Pancreas (tissue), 10 donors: Measurements from ENCODE around the gene PPP1R2. TPM values are rescaled to one million over a fixed set of nuclear protein-coding genes. Genes with fewer than 3 reads are reported as not detected.

ENCODE experiments used
- ATAC-seq, 4 donors: fragments of 200-7000 bp; cut with Tn5 transposase; one replicate each; pipeline versions ENCODE4 v1.8.0 to v1.9.1; 2020; ENCODE audit warnings: mild to moderate bottlenecking in 4 of 4, moderate library complexity in 4 of 4
- DNase-seq, 6 donors: peaks; one replicate each; pipeline ENCODE4 v3.0.0-alpha.2; 2020
- FAIRE-seq: peaks from 2 replicates; lab custom pipeline; 2012; peaks lifted over from hg19 to GRCh38; lab: Jason Lieb, UNC
- H3K27ac ChIP-seq, 4 donors: fragments of 200-600 bp; sonication (generic); 1 replicate in 3 of 4; 2 replicates in 1 of 4; pipeline versions ENCODE4 v1.5.0 to v1.8.0; 2020
- H3K27me3 ChIP-seq, 4 donors: fragments of 200-600 bp; one replicate each; pipeline ENCODE4 v1.8.0; 2021
- H3K36me3 ChIP-seq, 3 donors: fragments of 200-600 bp; sonication (generic) in 1 of 3; one replicate each; pipeline versions ENCODE4 v1.5.0 to v1.8.0; 2020 to 2021
- H3K4me1 ChIP-seq, 3 donors: fragments of 200-600 bp; one replicate each; pipeline ENCODE4 v1.8.0; 2021
- H3K4me3 ChIP-seq, 4 donors: fragments of 200-600 bp; sonication (generic) in 2 of 4; one replicate each; pipeline versions ENCODE4 v1.5.0 to v1.8.0; 2020 to 2021
- H3K9me3 ChIP-seq, 4 donors: fragments of 200-600 bp; one replicate each; pipeline ENCODE4 v1.8.0; 2021
- WGBS, 2 donors: extraction: QIAGEN DNeasy Blood & Tissue Kit; methylation state at CpG; one replicate each; pipeline ENCODE4 v1.1.7; 2013; 5-methylcytosine and 5-hydroxymethylcytosine counted together
- intact Hi-C, 3 donors: fragments of 100-400 bp; cut with DNase I; formaldehyde crosslinking; loops; one replicate each; pipeline versions ENCODE4 v1.11.1 to v1.14.2; 2022
- polyA plus RNA-seq, 2 donors: library from polyadenylated mRNA; stranded (reverse); fragments of 200-250 nt; gene quantifications; one replicate each; pipeline ENCODE4 v1.2.3, GENCODE V29; 2013
- total RNA-seq, 6 donors: library from RNA; stranded (reverse); fragmentation: NEBNext Ultra II Directional in 4 of 6; extraction: Animal tissue kit (Norgen Biotek cat#: 25700) in 4 of 6; gene quantifications; one replicate each; pipeline versions ENCODE4 v1.2.1 to v1.2.4, GENCODE V29; 2021 to 2023
- TF ChIP-seq, protein P1 (sequence below), 4 donors: fragments of 200-600 bp; sonication (generic) in 3 of 4; IDR thresholded peaks; one replicate each; pipeline versions ENCODE4 v1.5.0 to v1.8.0; 2021; ENCODE audit warnings: antibody characterized with exemption in 4 of 4
- donor health status: healthy with polysubstance abuse.
- donor health status: DM: no; HTN: no; CAD: no; lungs with moderate emphysema.
- donor health status: DM: no; HTN: no; CAD: no.
- donor health status: control.
- donor health status: control.
- donor health status: Bipolar disorder and iron deficiency.
- donor health status: DM: yes; HTN: yes; CAD: no.
- donor health status: DM: no; HTN: no; CAD: no.
- donor health status: DM: no; HTN: no; CAD: no.
- donor health status: DM: yes; HTN: yes; CAD: no.

Gene PPP1R2
- total and polyA plus RNA-seq, 8 donors, result 9.5 to 26.0 (median 16.0) TPM

DNA sequence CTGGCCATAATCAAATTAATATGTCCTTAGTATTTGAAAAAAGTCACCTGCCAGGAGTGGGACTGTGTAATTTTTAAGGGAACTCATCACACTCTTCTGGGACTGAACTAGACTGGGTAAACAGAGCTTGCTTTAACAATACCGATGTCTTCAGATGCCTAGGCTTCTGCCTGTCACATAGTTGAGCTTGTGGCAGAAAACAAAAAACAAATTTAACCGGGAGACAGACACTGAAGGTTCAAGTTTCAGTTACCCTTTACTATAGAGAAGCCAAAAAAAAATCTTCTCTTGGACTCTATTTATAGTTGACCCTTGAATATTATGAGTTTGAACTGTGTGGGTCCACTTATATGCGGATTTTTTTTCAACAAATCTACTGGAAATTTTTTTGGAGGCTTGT lies 10.8 kb downstream of the PPP1R2 start:
- 62 to 83% methylated on average over 3 of the region's 3 CpGs for WGBS, 2 donors
- no peak for DNase-seq
- no peaks in the 10 kb centered on the region for H3K36me3 ChIP-seq
- H3K27ac ChIP-seq, result no peak overlapping the region
- H3K27me3 ChIP-seq, result no peaks in the 10 kb centered on the region
- H3K9me3 ChIP-seq, result no peaks in the 10 kb centered on the region
- no peak for ATAC-seq
- TF ChIP-seq, protein P1, sequence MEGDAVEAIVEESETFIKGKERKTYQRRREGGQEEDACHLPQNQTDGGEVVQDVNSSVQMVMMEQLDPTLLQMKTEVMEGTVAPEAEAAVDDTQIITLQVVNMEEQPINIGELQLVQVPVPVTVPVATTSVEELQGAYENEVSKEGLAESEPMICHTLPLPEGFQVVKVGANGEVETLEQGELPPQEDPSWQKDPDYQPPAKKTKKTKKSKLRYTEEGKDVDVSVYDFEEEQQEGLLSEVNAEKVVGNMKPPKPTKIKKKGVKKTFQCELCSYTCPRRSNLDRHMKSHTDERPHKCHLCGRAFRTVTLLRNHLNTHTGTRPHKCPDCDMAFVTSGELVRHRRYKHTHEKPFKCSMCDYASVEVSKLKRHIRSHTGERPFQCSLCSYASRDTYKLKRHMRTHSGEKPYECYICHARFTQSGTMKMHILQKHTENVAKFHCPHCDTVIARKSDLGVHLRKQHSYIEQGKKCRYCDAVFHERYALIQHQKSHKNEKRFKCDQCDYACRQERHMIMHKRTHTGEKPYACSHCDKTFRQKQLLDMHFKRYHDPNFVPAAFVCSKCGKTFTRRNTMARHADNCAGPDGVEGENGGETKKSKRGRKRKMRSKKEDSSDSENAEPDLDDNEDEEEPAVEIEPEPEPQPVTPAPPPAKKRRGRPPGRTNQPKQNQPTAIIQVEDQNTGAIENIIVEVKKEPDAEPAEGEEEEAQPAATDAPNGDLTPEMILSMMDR (IDR thresholded peaks at IDR 0.05), result no peak
- intact Hi-C loops, result no loop called here
- H3K4me1 ChIP-seq, result peaks cover 0 to 4% (median 0%) of the 10 kb centered on the region in 3 donors
- no peak for FAIRE-seq
- H3K4me3 ChIP-seq, result no peak overlapping the region

DNA sequence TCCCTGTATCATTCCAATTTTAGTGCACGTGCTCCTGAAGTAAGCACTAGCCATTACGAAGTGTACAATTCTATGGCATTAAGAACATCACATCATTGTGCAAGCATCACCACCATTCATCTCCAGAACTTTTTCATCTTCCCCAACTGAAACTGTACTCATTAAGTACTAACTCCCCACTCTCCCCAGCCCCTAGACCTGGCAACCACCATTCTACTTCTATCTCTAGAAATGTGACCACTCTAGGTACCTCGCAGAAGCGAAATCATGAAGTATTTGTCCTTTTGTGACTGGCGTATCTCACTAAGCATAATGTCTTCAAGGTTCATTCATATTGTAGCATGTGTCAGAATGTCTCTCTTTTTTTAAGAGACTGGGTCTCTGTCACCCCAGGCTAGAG lies 11.4 kb downstream of the PPP1R2 start:
- TF ChIP-seq, protein P1 (IDR thresholded peaks at IDR 0.05), result no peak
- WGBS, 2 donors, result 87 to 97% methylated on average over 5 of the region's 5 CpGs
- Histone ChIP-seq H3K36me3 (no peaks in the 10 kb centered on the region), H3K9me3 (no peaks in the 10 kb centered on the region), H3K4me1 (peaks cover 0 to 4% (median 0%) of the 10 kb centered on the region in 3 donors), H3K4me3 (no peak overlapping the region), H3K27ac (no peak overlapping the region), H3K27me3 (no peaks in the 10 kb centered on the region)
- no peak for DNase-seq
- no peak for ATAC-seq
- intact Hi-C loops, result no loop called here
- FAIRE-seq, result no peak

DNA sequence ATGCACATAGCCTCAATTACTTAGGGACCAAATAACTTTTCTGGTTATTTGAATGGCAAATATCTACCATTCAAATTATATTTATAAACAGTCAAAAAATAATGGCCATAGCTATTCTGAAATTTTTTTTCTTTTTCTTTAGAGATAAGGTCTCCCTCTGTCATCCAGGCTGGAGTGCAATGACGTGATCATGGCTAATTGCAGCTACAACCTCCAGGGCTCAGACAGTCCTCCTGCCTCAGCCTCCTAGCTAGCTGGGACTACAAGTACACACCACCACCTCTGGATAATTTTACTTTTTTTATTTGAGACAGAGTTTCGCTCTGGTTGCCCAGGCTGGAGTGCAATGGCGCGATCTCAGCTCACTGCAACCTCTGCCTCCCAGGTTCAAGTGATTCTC lies 16.6 kb downstream of the PPP1R2 start:
- 98 to 99% methylated on average over 4 of the region's 4 CpGs for whole genome bisulfite sequencing, 2 donors
- Histone ChIP-seq H3K27me3 (no peaks in the 10 kb centered on the region), H3K4me1 (no peaks in the 10 kb centered on the region), H3K4me3 (no peak overlapping the region), H3K27ac (no peak overlapping the region), H3K9me3 (no peaks in the 10 kb centered on the region), H3K36me3 (peaks cover 0 to 5% (median 0%) of the 10 kb centered on the region in 3 donors)
- intact Hi-C loops, result loop anchor here in 1 of 3 donors (5.0 kb wide), 1 partner anchor 254 kb away; the partner anchor contains the start of gene XXYLT1
- no peak for ATAC-seq
- no peak for FAIRE-seq
- no peak for DNase-seq
- TF ChIP-seq, protein P1 (IDR thresholded peaks at IDR 0.05), result no peak

DNA sequence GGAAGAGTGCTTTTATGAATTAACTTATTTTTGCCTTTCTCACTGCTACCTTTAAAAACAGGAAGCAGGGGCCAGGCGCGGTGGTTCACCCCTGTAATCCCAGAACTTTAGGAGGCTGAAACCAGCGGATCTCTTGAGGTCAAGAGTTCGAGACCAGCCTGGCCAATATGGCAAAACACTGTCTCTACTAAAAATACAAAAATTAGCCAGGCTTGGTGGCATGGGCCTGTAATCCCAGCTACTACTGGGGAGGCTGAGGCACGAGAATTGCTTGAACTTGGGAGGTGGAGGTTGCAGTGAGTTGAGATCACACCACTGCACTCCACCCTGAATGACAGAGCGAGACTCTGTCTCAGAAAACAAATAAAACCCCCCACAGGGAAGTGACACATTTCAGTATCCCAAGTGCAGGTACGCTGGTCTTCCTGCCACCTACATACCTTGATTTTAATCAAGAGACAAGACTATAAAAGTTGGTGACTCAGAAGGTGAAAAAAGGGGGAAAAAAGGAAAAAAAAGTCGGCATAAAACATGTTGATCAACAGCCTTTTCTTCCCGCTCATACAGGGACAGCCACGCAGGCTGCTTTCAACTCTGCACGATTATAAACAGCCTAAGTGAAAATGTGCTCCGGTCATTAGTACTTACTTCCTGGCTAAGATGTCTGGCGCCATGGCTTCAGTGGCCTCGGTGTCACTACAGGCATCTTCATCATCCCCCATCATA lies 18.8 kb downstream of the PPP1R2 start:
- Histone ChIP-seq H3K4me3 (no peak overlapping the region), H3K4me1 (no peaks in the 10 kb centered on the region), H3K27ac (no peak overlapping the region), H3K36me3 (peaks cover 0 to 5% (median 0%) of the 10 kb centered on the region in 3 donors), H3K9me3 (no peaks in the 10 kb centered on the region), H3K27me3 (no peaks in the 10 kb centered on the region)
- no peak for ATAC-seq
- DNase-seq, result no peak
- intact Hi-C loops, result no loop called here
- TF ChIP-seq, protein P1 (IDR thresholded peaks at IDR 0.05), result no peak
- FAIRE-seq, result no peak
- 87 to 88% methylated on average over 14 of the region's 14 CpGs for WGBS, 2 donors
